ENCODE results near the gene HDAC8.
"Not testable (repeated sequence)": the region's sequence is repeated elsewhere in the genome, so short reads cannot be mapped to it uniquely, and the experiment has no call there.

Gene HDAC8

GRCh38 chrX:72569786-72570185, 2.9 kb downstream of the HDAC8 start:
- no peak overlapping the region for H4K8ac ChIP-seq (ENCODE audit: low read length)
- H2BK15ac ChIP-seq (ENCODE audit: low read depth, poor library complexity, severe bottlenecking): no peak overlapping the region
- no peak overlapping the region for H2BK5ac ChIP-seq (ENCODE audit: low read depth, low read length, poor library complexity, severe bottlenecking)
- DNase-seq: peak; percentile 8
- H3K4me1 ChIP-seq (ENCODE audit: control insufficient read depth, insufficient read depth, low read depth, low read length): no peaks in the 10 kb centered on the region
- H2BK120ac ChIP-seq (ENCODE audit: low read depth, low read length): no peak overlapping the region
- no peak overlapping the region for H3K27ac ChIP-seq (ENCODE audit: low read length, poor library complexity, severe bottlenecking)
- H3K4ac ChIP-seq (ENCODE audit: low read depth in 1 of 2, low read length in 2 of 2): no peak overlapping the region
- H3K18ac ChIP-seq (ENCODE audit: low read depth in 1 of 2, low read length in 2 of 2): no peak overlapping the region
- H3K79me1 ChIP-seq (replicated peaks; ENCODE audit: low read length, poor library complexity, severe bottlenecking): peaks cover 2% of the 10 kb centered on the region
- no peak overlapping the region for H3K4me3 ChIP-seq (ENCODE audit: insufficient read depth in 1 of 2, low read depth in 1 of 2, low read length in 2 of 2)
- H2AFZ ChIP-seq (ENCODE audit: low read depth, low read length): no peak overlapping the region
- H3K36me3 ChIP-seq (ENCODE audit: control insufficient read depth in 1 of 2, insufficient read depth in 2 of 2, low read depth in 1 of 2, low read length in 2 of 2): peaks cover 5 to 36% of the 10 kb centered on the region in 2 experiments
- H3K27me3 ChIP-seq (ENCODE audit: control insufficient read depth in 1 of 2, insufficient read depth in 1 of 2, low read length in 2 of 2): peaks cover 0 to 14% of the 10 kb centered on the region in 2 experiments
- no peak overlapping the region for H2AK5ac ChIP-seq (ENCODE audit: low read length, severe bottlenecking)
- H3K23ac ChIP-seq (ENCODE audit: low read length in 2 of 2): no peak overlapping the region
- no peaks in the 10 kb centered on the region for H3K9me3 ChIP-seq (ENCODE audit: control insufficient read depth, low read length)
- no peak overlapping the region for H4K91ac ChIP-seq (ENCODE audit: low read length)
- H2BK12ac ChIP-seq (ENCODE audit: low read length in 2 of 2): no peak overlapping the region
- H3K14ac ChIP-seq (ENCODE audit: low read length in 2 of 2): no peak overlapping the region
- H3K9ac ChIP-seq (ENCODE audit: low read length): no peak overlapping the region
- H3K4me2 ChIP-seq (ENCODE audit: low read length, poor library complexity, severe bottlenecking): no peak overlapping the region
- 88% methylated on average over 2 of the region's 2 CpGs for WGBS

DNA sequence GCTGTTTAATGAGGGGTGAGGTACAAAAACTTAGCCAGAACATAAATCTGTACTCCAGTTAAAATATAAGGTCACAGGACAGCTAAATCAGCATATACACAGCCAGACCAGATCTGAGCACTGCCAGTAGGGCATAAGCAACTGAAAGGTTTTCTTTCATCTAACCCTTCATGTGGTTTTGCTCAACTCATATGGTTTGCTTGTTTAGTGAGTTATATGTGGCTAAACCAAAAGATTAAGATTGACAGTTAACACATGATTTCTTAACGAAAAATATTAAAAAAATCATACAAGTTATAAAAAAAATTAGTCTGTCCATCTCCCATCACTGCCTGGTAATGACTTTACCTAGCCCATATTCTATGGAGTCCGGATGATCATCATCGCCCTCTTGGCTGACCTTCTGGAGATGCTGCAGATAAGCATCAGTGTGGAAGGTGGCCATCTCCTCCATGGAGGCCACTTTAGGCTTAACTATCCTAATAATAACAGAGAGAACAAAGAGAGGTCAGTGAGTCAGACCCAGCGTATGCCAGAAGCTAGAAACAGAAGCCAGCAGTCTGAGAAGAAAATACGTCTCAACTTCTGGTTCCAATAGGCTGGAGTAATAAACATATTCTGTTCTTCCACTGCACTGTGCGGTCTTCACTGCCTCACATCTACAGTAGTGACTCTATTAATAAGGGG, 4.1 kb downstream of the HDAC8 start:
- no peak for DNase-seq
- Histone ChIP-seq H3K27me3 (ENCODE audit: control insufficient read depth in 1 of 2, insufficient read depth in 1 of 2, low read length in 2 of 2) (peaks cover 0 to 14% of the 10 kb centered on the region in 2 experiments), H2BK120ac (ENCODE audit: low read depth, low read length) (no peak overlapping the region), H2BK5ac (ENCODE audit: low read depth, low read length, poor library complexity, severe bottlenecking) (no peak overlapping the region), H3K4me3 (ENCODE audit: insufficient read depth in 1 of 2, low read depth in 1 of 2, low read length in 2 of 2) (no peak overlapping the region), H2BK12ac (ENCODE audit: low read length in 2 of 2) (no peak overlapping the region), H2AK5ac (ENCODE audit: low read length, severe bottlenecking) (no peak overlapping the region), H4K8ac (ENCODE audit: low read length) (no peak overlapping the region), H3K79me1 (replicated peaks; ENCODE audit: low read length, poor library complexity, severe bottlenecking) (peaks cover 2% of the 10 kb centered on the region), H3K18ac (ENCODE audit: low read depth in 1 of 2, low read length in 2 of 2) (no peak overlapping the region), H3K27ac (ENCODE audit: low read length, poor library complexity, severe bottlenecking) (no peak overlapping the region), H3K9ac (ENCODE audit: low read length) (no peak overlapping the region), H3K4me1 (ENCODE audit: control insufficient read depth, insufficient read depth, low read depth, low read length) (no peaks in the 10 kb centered on the region), H3K14ac (ENCODE audit: low read length in 2 of 2) (no peak overlapping the region), H2AFZ (ENCODE audit: low read depth, low read length) (no peak overlapping the region), H3K4me2 (ENCODE audit: low read length, poor library complexity, severe bottlenecking) (no peak overlapping the region), H2BK15ac (ENCODE audit: low read depth, poor library complexity, severe bottlenecking) (no peak overlapping the region), H3K9me3 (ENCODE audit: control insufficient read depth, low read length) (no peaks in the 10 kb centered on the region), H3K36me3 (ENCODE audit: control insufficient read depth in 1 of 2, insufficient read depth in 2 of 2, low read depth in 1 of 2, low read length in 2 of 2) (peaks cover 5 to 36% of the 10 kb centered on the region in 2 experiments), H3K4ac (ENCODE audit: low read depth in 1 of 2, low read length in 2 of 2) (no peak overlapping the region), H3K23ac (ENCODE audit: low read length in 2 of 2) (no peak overlapping the region), H4K91ac (ENCODE audit: low read length) (no peak overlapping the region)
- 92% methylated on average over 2 of the region's 6 CpGs for WGBS

DNA sequence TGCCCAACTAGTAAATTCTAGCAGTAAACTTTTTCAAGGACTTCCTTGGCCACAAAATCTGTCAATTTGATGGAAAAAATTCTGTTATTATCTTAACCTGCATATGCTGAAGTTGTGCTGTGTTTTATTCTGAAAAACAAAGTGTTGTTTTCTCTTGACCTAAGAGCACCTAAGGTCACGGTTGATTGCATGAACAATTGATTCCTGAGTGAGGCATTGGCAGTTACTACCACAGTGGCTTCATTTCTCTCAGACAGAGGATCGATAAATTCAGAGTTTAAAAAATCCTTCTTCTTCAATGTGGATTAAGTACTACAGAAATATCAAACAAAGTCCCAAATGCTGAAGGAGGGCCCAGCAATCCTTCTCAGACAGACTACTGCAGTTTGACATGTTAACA, 6.2 kb downstream of the HDAC8 start:
- Histone ChIP-seq H3K4me2 (ENCODE audit: low read length, poor library complexity, severe bottlenecking) (no peak overlapping the region), H4K8ac (ENCODE audit: low read length) (no peak overlapping the region), H2BK5ac (ENCODE audit: low read depth, low read length, poor library complexity, severe bottlenecking) (no peak overlapping the region), H2AK5ac (ENCODE audit: low read length, severe bottlenecking) (no peak overlapping the region), H3K9ac (ENCODE audit: low read length) (no peak overlapping the region), H2AFZ (ENCODE audit: low read depth, low read length) (no peak overlapping the region), H2BK15ac (ENCODE audit: low read depth, poor library complexity, severe bottlenecking) (no peak overlapping the region), H2BK120ac (ENCODE audit: low read depth, low read length) (no peak overlapping the region), H3K9me3 (ENCODE audit: control insufficient read depth, low read length) (no peaks in the 10 kb centered on the region), H3K4ac (ENCODE audit: low read depth in 1 of 2, low read length in 2 of 2) (no peak overlapping the region), H3K14ac (ENCODE audit: low read length in 2 of 2) (no peak overlapping the region), H3K4me3 (ENCODE audit: insufficient read depth in 1 of 2, low read depth in 1 of 2, low read length in 2 of 2) (no peak overlapping the region), H3K27ac (ENCODE audit: low read length, poor library complexity, severe bottlenecking) (no peak overlapping the region), H4K91ac (ENCODE audit: low read length) (no peak overlapping the region), H3K23ac (ENCODE audit: low read length in 2 of 2) (no peak overlapping the region), H2BK12ac (ENCODE audit: low read length in 2 of 2) (no peak overlapping the region), H3K18ac (ENCODE audit: low read depth in 1 of 2, low read length in 2 of 2) (no peak overlapping the region), H3K79me1 (replicated peaks; ENCODE audit: low read length, poor library complexity, severe bottlenecking) (peaks cover 3% of the 10 kb centered on the region), H3K27me3 (ENCODE audit: control insufficient read depth in 1 of 2, insufficient read depth in 1 of 2, low read length in 2 of 2) (peaks cover 0 to 14% of the 10 kb centered on the region in 2 experiments), H3K4me1 (ENCODE audit: control insufficient read depth, insufficient read depth, low read depth, low read length) (no peaks in the 10 kb centered on the region), H3K36me3 (ENCODE audit: control insufficient read depth in 1 of 2, insufficient read depth in 2 of 2, low read depth in 1 of 2, low read length in 2 of 2) (peaks cover 8 to 36% of the 10 kb centered on the region in 2 experiments)
- WGBS: 100% methylated on average over 2 of the region's 2 CpGs
- no peak for DNase-seq

DNA sequence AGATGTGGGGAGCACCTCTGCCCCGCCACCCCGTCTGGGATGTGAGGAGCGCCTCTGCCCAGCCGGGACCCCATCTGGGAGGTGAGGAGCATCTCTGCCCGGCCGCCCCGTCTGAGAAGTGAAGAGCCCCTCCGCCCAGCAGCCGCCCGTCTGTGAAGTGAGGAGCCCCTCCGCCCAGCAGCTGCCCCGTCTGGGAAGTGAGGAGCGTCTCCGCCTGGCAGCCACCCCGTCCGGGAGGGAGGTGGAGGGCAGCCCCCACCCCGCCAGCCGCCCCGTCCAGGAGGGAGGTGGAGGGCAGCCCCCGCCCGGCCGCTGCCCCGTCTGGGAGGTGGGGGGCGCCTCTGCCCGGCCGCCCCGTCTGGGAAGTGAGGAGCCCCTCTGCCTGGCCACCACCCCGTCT, 13.0 kb downstream of the HDAC8 start:
- not testable (repeated sequence) for H3K23ac ChIP-seq (ENCODE audit: low read length in 2 of 2); DNase-seq; H3K18ac ChIP-seq (ENCODE audit: low read depth in 1 of 2, low read length in 2 of 2); H3K4me2 ChIP-seq (ENCODE audit: low read length, poor library complexity, severe bottlenecking); H2BK12ac ChIP-seq (ENCODE audit: low read length in 2 of 2); H3K4me1 ChIP-seq (ENCODE audit: control insufficient read depth, insufficient read depth, low read depth, low read length); H3K9me3 ChIP-seq (ENCODE audit: control insufficient read depth, low read length); H3K79me1 ChIP-seq (replicated peaks; ENCODE audit: low read length, poor library complexity, severe bottlenecking); H3K36me3 ChIP-seq (ENCODE audit: control insufficient read depth in 1 of 2, insufficient read depth in 2 of 2, low read depth in 1 of 2, low read length in 2 of 2); H2AK5ac ChIP-seq (ENCODE audit: low read length, severe bottlenecking); H2AFZ ChIP-seq (ENCODE audit: low read depth, low read length); H2BK120ac ChIP-seq (ENCODE audit: low read depth, low read length); H3K27me3 ChIP-seq (ENCODE audit: control insufficient read depth in 1 of 2, insufficient read depth in 1 of 2, low read length in 2 of 2); H2BK5ac ChIP-seq (ENCODE audit: low read depth, low read length, poor library complexity, severe bottlenecking); H4K91ac ChIP-seq (ENCODE audit: low read length); H3K4ac ChIP-seq (ENCODE audit: low read depth in 1 of 2, low read length in 2 of 2); H3K14ac ChIP-seq (ENCODE audit: low read length in 2 of 2); H4K8ac ChIP-seq (ENCODE audit: low read length); H3K27ac ChIP-seq (ENCODE audit: low read length, poor library complexity, severe bottlenecking); H3K4me3 ChIP-seq (ENCODE audit: insufficient read depth in 1 of 2, low read depth in 1 of 2, low read length in 2 of 2); H3K9ac ChIP-seq (ENCODE audit: low read length); H2BK15ac ChIP-seq (ENCODE audit: low read depth, poor library complexity, severe bottlenecking)
- WGBS: 100% methylated on average over 4 of the region's 28 CpGs

All from mesenchymal stem cell (in vitro differentiated cells and primary cell).